Tibial artery (tissue), 4 donors: Measurements from ENCODE around the gene NLN.

Source experiments
- DNase-seq, 2 donors: peaks; one replicate each; pipeline ENCODE4 v3.0.0-alpha.2; 2019
- H3K27ac ChIP-seq, 2 donors: fragments of 200-600 bp; sonication (generic) in 1 of 2; 1 replicate in 1 of 2; 2 replicates in 1 of 2; pipeline ENCODE4 v1.5.1; 2018 to 2019; ENCODE audit warnings: mild to moderate bottlenecking in 1 of 2
- H3K27me3 ChIP-seq, 2 donors: fragments of 200-600 bp; sonication (generic) in 1 of 2; one replicate each; pipeline versions ENCODE4 v1.5.1 to v1.6.0; 2016 to 2019
- H3K36me3 ChIP-seq, 3 donors: fragments of 200-600 bp; sonication (generic) in 2 of 3; one replicate each; pipeline ENCODE4 v1.5.1; 2016 to 2019; ENCODE audit warnings: mild to moderate bottlenecking in 2 of 3
- H3K4me1 ChIP-seq, 4 donors: fragments of 200-600 bp; sonication (generic) in 2 of 4; 1 replicate in 3 of 4; 2 replicates in 1 of 4; pipeline ENCODE4 v1.5.1; 2016 to 2019
- H3K4me3 ChIP-seq, 2 donors: fragments of 200-600 bp; sonication (generic) in 1 of 2; 1 replicate in 1 of 2; 2 replicates in 1 of 2; pipeline ENCODE4 v1.5.1; 2018 to 2019; ENCODE audit warnings: mild to moderate bottlenecking in 2 of 2
- H3K9me3 ChIP-seq, 3 donors: fragments of 200-600 bp; sonication (generic) in 1 of 3; one replicate each; pipeline ENCODE4 v1.5.1; 2016 to 2019
- CTCF ChIP-seq, 2 experiments: fragments of 200-600 bp in 1 of 2; fragments of 450-650 bp in 1 of 2; IDR thresholded peaks; one replicate each; pipeline ENCODE4 v1.5.1; 2017 to 2019; ENCODE audit warnings: antibody characterized with exemption in 2 of 2, mild to moderate bottlenecking in 1 of 2, moderate library complexity in 1 of 2
- intact Hi-C: fragments of 100-400 bp; cut with DNase I; formaldehyde crosslinking; loops from one replicate; pipeline ENCODE4 v1.15.0; 2023; ENCODE audit warnings: low total_unique reads

The NLN gene

DNA sequence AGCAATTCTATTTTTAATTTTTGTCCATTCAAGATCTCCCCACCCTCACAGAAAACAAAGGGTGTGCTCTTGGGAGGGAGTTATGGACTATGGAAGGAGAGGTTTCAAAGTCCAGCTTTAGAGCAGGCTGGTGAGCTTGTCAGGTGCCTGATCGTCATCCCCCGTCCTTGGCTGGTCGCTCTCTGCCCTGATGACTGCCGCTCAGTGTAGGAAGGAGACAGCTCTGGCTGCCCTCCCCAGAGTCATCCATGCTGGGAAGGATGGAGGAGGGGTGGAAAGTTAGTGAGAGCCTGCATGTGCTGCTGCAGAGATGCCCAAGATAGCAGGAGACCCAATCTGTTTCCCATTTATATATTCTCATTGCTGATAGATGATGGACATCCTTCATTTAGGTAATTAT is 96.6 kb downstream of the NLN start:
- no peak for TF ChIP-seq CTCF (IDR thresholded peaks at IDR 0.05)
- intact Hi-C loops = no loop called here
- peaks cover 0 to 19% (median 5%) of the 10 kb centered on the region in 3 donors for H3K36me3 ChIP-seq
- no peaks in the 10 kb centered on the region for H3K27me3 ChIP-seq
- H3K4me1 ChIP-seq = no peaks in the 10 kb centered on the region
- H3K4me3 ChIP-seq = no peak overlapping the region
- no peak overlapping the region for H3K27ac ChIP-seq
- no peak for DNase-seq
- no peaks in the 10 kb centered on the region for H3K9me3 ChIP-seq

DNA sequence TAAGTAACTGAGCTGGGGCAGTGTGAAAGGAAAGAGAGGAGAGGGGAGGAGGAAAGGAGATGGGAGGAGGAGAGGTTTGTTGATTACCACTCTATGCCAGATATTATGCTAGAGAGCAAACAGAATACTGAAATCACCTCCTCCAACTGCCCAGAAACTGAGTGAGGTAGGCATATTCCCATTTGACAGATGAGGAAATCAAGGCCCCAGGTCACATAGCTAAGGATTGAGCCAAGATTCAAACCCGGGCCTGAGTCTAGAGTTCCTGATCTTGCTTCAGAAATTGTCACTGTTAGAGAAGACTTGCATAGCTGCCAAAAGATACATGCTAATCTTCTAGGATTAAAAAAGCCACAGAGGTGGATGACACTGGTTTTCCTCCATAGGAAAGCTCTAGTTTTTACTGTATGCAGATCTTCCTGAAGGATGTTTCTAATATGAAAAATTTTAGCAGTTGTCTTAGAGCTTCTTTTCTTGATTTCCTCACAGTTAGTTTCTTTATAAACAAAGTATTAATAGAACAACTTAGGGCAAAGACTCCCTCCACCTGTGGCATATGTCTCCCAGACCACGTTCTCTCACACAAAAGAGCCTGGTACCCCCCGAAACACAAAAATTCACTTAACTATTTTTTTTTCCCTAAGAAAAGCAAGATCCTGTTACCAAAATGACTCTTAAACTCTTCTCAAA is 97.4 kb downstream of the NLN start:
- Histone ChIP-seq H3K36me3 (peaks cover 0 to 11% (median 0%) of the 10 kb centered on the region in 3 donors), H3K9me3 (no peaks in the 10 kb centered on the region), H3K4me1 (no peaks in the 10 kb centered on the region), H3K4me3 (no peak overlapping the region), H3K27ac (no peak overlapping the region), H3K27me3 (no peaks in the 10 kb centered on the region)
- no peak for DNase-seq
- no peak for TF ChIP-seq CTCF (IDR thresholded peaks at IDR 0.05)
- intact Hi-C loops = no loop called here

- peaks cover 0 to 9% (median 0%) of the 10 kb centered on the region in 3 donors for H3K36me3 ChIP-seq
- H3K27ac ChIP-seq = no peak overlapping the region
These were observed 97.9 kb downstream of the NLN start for GRCh38 chr5:65819905-65820240.

GRCh38 chr5:65820373-65820772 is 98.4 kb downstream of the NLN start:
- Histone ChIP-seq H3K4me3 (no peak overlapping the region), H3K36me3 (peaks cover 0 to 9% (median 0%) of the 10 kb centered on the region in 3 donors), H3K9me3 (no peaks in the 10 kb centered on the region), H3K27me3 (no peaks in the 10 kb centered on the region), H3K4me1 (no peaks in the 10 kb centered on the region), H3K27ac (no peak overlapping the region)
- no peak for TF ChIP-seq CTCF (IDR thresholded peaks at IDR 0.05)
- intact Hi-C loops = no loop called here
- DNase-seq = no peak

More at GRCh38 chr5:65819905-65820240, 97.9 kb downstream of the NLN start:
- no peak for TF ChIP-seq CTCF (IDR thresholded peaks at IDR 0.05)
- intact Hi-C loops = no loop called here
- Histone ChIP-seq H3K27me3 (no peaks in the 10 kb centered on the region), H3K4me3 (no peak overlapping the region), H3K4me1 (no peaks in the 10 kb centered on the region), H3K9me3 (no peaks in the 10 kb centered on the region)
- DNase-seq = no peak

DNA sequence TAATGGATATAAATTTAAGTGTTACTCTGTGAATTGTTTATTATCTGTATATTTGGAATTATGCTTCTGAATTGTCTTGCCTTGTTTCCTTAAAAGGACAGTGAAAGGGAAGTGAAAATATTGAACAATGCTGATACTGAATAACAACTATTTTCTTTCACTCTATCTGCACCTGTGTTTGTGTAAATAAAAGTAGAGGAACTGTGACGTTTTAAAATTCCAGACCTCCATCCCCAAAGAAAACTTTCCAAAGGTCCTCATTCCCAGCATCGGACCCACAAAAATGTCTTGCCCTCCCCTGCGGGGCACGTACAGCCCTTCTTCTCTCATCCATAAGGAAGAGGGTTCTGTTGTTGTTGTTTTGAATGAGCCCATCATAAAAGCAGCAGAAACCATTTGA is 100.0 kb downstream of the NLN start:
- Histone ChIP-seq H3K27me3 (no peaks in the 10 kb centered on the region), H3K27ac (no peak overlapping the region), H3K9me3 (no peaks in the 10 kb centered on the region), H3K36me3 (peaks cover 0 to 9% (median 0%) of the 10 kb centered on the region in 3 donors), H3K4me3 (no peak overlapping the region), H3K4me1 (no peaks in the 10 kb centered on the region)
- intact Hi-C loops = no loop called here
- TF ChIP-seq CTCF (IDR thresholded peaks at IDR 0.05) = no peak
- no peak for DNase-seq

GRCh38 chr5:65822710-65823109 is 100.7 kb downstream of the NLN start:
- TF ChIP-seq CTCF (IDR thresholded peaks at IDR 0.05) = no peak
- H3K27me3 ChIP-seq = no peaks in the 10 kb centered on the region
- peaks cover 0 to 9% (median 0%) of the 10 kb centered on the region in 3 donors for H3K36me3 ChIP-seq
- H3K27ac ChIP-seq = no peak overlapping the region
- H3K4me3 ChIP-seq = no peak overlapping the region
- peaks cover 0 to 3% (median under 1%) of the 10 kb centered on the region in 4 donors for H3K4me1 ChIP-seq
- no peak for DNase-seq
- intact Hi-C loops = no loop called here
- no peaks in the 10 kb centered on the region for H3K9me3 ChIP-seq
